GM23338 (cell line): ENCODE data around the gene RINL. TPM values are rescaled to one million over a fixed set of nuclear protein-coding genes. Genes with fewer than 3 reads are reported as not detected.

Source experiments
- ATAC-seq: fragments of 200-7000 bp; cut with Tn5 transposase; 3 replicates; pipeline ENCODE4 v1.9.1; 2020
- DNase-seq: peaks from one replicate; pipeline ENCODE4 v3.0.0-alpha.2; 2015; ENCODE audit warnings: low spot score
- H2AFZ ChIP-seq: fragments of 200-600 bp; sonication (generic); 2 replicates; pipeline ENCODE4 v1.8.0; 2016; ENCODE audit warnings: antibody characterized with exemption, mild to moderate bottlenecking, moderate library complexity
- H3F3A ChIP-seq: fragments of 200-600 bp; sonication (generic); replicated peaks from 2 replicates; pipeline ENCODE4 v1.8.0; 2017; ENCODE audit warnings: antibody characterized with exemption, mixed run types, low read depth
- H3K27ac ChIP-seq: fragments of 200-600 bp; sonication (generic); 2 replicates; pipeline ENCODE4 v1.6.1; 2016; ENCODE audit warnings: low read depth
- H3K27me3 ChIP-seq: fragments of 200-600 bp; sonication (generic); 2 replicates; pipeline ENCODE4 v1.8.0; 2016; ENCODE audit warnings: mild to moderate bottlenecking, mixed run types, moderate library complexity; ENCODE audit not compliant: insufficient read depth
- H3K36me3 ChIP-seq: fragments of 200-600 bp; sonication (generic); 2 replicates; pipeline ENCODE4 v1.8.0; 2016; ENCODE audit warnings: mild to moderate bottlenecking; ENCODE audit not compliant: insufficient read depth
- H3K4me1 ChIP-seq: fragments of 200-600 bp; sonication (generic); 2 replicates; pipeline ENCODE4 v1.8.0; 2016; ENCODE audit warnings: mild to moderate bottlenecking, moderate library complexity; ENCODE audit not compliant: insufficient read depth
- H3K4me2 ChIP-seq: fragments of 200-600 bp; sonication (generic); 2 replicates; pipeline ENCODE4 v1.7.1; 2017; ENCODE audit warnings: mixed run types
- H3K4me3 ChIP-seq: fragments of 200-600 bp; sonication (generic); 2 replicates; pipeline ENCODE4 v1.6.1; 2016; ENCODE audit warnings: mixed run types
- H3K79me2 ChIP-seq: fragments of 200-600 bp; sonication (generic); replicated peaks from 2 replicates; pipeline ENCODE4 v1.8.0; 2017; ENCODE audit warnings: mild to moderate bottlenecking; ENCODE audit not compliant: insufficient read depth
- H3K9me2 ChIP-seq: fragments of 200-600 bp; sonication (generic); 2 replicates; pipeline ENCODE4 v1.8.0; 2017; ENCODE audit not compliant: insufficient read depth
- H4K20me1 ChIP-seq: fragments of 200-600 bp; sonication (generic); replicated peaks from 2 replicates; pipeline ENCODE4 v1.8.0; 2017; ENCODE audit warnings: mild to moderate bottlenecking; ENCODE audit not compliant: insufficient read depth
- H3K27ac Mint-ChIP-seq: 2 replicates; pipeline ENCODE4 v1.8.0; 2020; ENCODE audit warnings: inconsistent platforms, mild to moderate bottlenecking, moderate library complexity, mixed read lengths
- H3K27me3 Mint-ChIP-seq: 3 replicates; pipeline ENCODE4 v1.8.0; 2022; ENCODE audit warnings: low read depth, mild to moderate bottlenecking, moderate library complexity, mixed read lengths, inconsistent platforms; ENCODE audit not compliant: insufficient read depth, poor library complexity
- H3K36me3 Mint-ChIP-seq: 3 replicates; pipeline ENCODE4 v1.8.0; 2021; ENCODE audit warnings: low read depth, mild to moderate bottlenecking, inconsistent platforms, moderate library complexity, mixed read lengths
- H3K4me1 Mint-ChIP-seq: 3 replicates; pipeline ENCODE4 v1.8.0; 2020; ENCODE audit warnings: mild to moderate bottlenecking, inconsistent platforms, mixed read lengths
- H3K4me3 Mint-ChIP-seq: 3 replicates; pipeline ENCODE4 v1.8.0; 2021; ENCODE audit warnings: moderate library complexity, mild to moderate bottlenecking, inconsistent platforms, mixed read lengths
- H3K9me3 Mint-ChIP-seq: 3 replicates; pipeline ENCODE4 v1.8.0; 2020; ENCODE audit warnings: moderate library complexity, mild to moderate bottlenecking, inconsistent platforms, mixed read lengths
- CREB1 ChIP-seq: fragments of 250-450 bp; sonication (Bioruptor Pico); IDR thresholded peaks from 2 replicates; pipeline ENCODE4 v1.5.0; 2020; ENCODE audit warnings: low read depth, mild to moderate bottlenecking, moderate library complexity
- CTCF ChIP-seq, 2 experiments: fragments of 200-600 bp in 1 of 2; sonication (generic) in 1 of 2; conservative IDR thresholded peaks; 2 replicates each; pipeline versions ENCODE4 v1.5.1 to v1.6.1; 2016 to 2017; ENCODE audit warnings: antibody characterized with exemption in 2 of 2, low read depth in 2 of 2, mild to moderate bottlenecking in 2 of 2, moderate library complexity in 1 of 2
- ETS1 ChIP-seq: IDR thresholded peaks from 2 replicates; pipeline ENCODE4 v1.6.1; 2016; ENCODE audit warnings: antibody characterized with exemption
- EZH2 ChIP-seq: fragments of 200-600 bp; sonication (generic); IDR thresholded peaks from one replicate; pipeline ENCODE4 v1.8.0; 2017; ENCODE audit warnings: antibody characterized with exemption, mild to moderate bottlenecking, low read depth; ENCODE audit not compliant: unreplicated experiment
- EZH2phosphoT487 ChIP-seq: fragments of 200-600 bp; sonication (generic); IDR thresholded peaks from one replicate; pipeline ENCODE4 v1.8.1; 2018; ENCODE audit warnings: antibody characterized with exemption; ENCODE audit not compliant: unreplicated experiment
- JUNB ChIP-seq: IDR thresholded peaks from one replicate; pipeline ENCODE4 v1.6.1; 2016; ENCODE audit warnings: antibody characterized with exemption; ENCODE audit not compliant: unreplicated experiment
- NANOG ChIP-seq: IDR thresholded peaks from 2 replicates; pipeline ENCODE4 v1.6.1; 2016; ENCODE audit warnings: antibody characterized with exemption, borderline replicate concordance
- POLR2AphosphoS5 ChIP-seq: IDR thresholded peaks from 2 replicates; pipeline ENCODE4 v1.6.1; 2016; ENCODE audit warnings: antibody characterized with exemption, low read depth
- REST ChIP-seq: IDR thresholded peaks from one replicate; pipeline ENCODE4 v1.6.1; 2018; ENCODE audit warnings: antibody characterized with exemption; ENCODE audit not compliant: unreplicated experiment
- STAT1 ChIP-seq: IDR thresholded peaks from one replicate; pipeline ENCODE4 v1.6.1; 2016; ENCODE audit warnings: antibody characterized with exemption; ENCODE audit not compliant: unreplicated experiment
- ZNF114 ChIP-seq: fragments of 250-450 bp; sonication (Bioruptor Pico); IDR thresholded peaks from 2 replicates; pipeline ENCODE4 v1.5.0; 2020; ENCODE audit warnings: mild to moderate bottlenecking, moderate library complexity
- ZNF331 ChIP-seq: fragments of 250-450 bp; sonication (Bioruptor Pico); IDR thresholded peaks from 2 replicates; pipeline ENCODE4 v1.5.0; 2020; ENCODE audit warnings: low read depth, mild to moderate bottlenecking, moderate library complexity
- ZNF462 ChIP-seq: fragments of 250-450 bp; sonication (Bioruptor Pico); IDR thresholded peaks from 2 replicates; pipeline ENCODE4 v1.5.0; 2020; ENCODE audit warnings: mild to moderate bottlenecking, moderate library complexity
- polyA plus RNA-seq: library from polyadenylated mRNA; unstranded; fragments of >200 nt; fragmentation: Nextera tagmentation; extraction: Ambion mirVana; gene quantifications from 2 replicates; pipeline ENCODE4 v1.2.1, GENCODE V29; 2016
- total RNA-seq: library from RNA; depleted of rRNA; stranded (reverse); fragments of >200 nt; shearing (Covaris generic); gene quantifications from 2 replicates; pipeline ENCODE4 v1.2.3, GENCODE V29; 2014

Gene RINL
- total and polyA plus RNA-seq, 2 experiments from 2014 or later = 11.2 to 21.4 TPM

GRCh38 chr19:38826856-38827551 lies 51.1 kb downstream of the RINL start:
- H3K4me1 Mint-ChIP-seq = peaks cover 44% of the 10 kb centered on the region
- H3K4me1 ChIP-seq = peaks cover 28% of the 10 kb centered on the region
- no peaks in the 10 kb centered on the region for H3K27me3 ChIP-seq
- no peak overlapping the region for H2AFZ ChIP-seq
- H3K9me3 Mint-ChIP-seq = peaks cover 11% of the 10 kb centered on the region
- DNase-seq (no peak), ATAC-seq (no peak)
- H3K79me2 ChIP-seq = peaks cover 11% of the 10 kb centered on the region; the same call in 1 of the 2 replicates
- H3K27ac Mint-ChIP-seq = no peak overlapping the region
- no peak overlapping the region for H3K4me3 Mint-ChIP-seq
- no peaks in the 10 kb centered on the region for H3K9me2 ChIP-seq
- TF ChIP-seq REST (no peak), POLR2AphosphoS5 (no peak), ZNF462 (CRISPR knock-in tag) (no peak), CREB1 (CRISPR knock-in tag) (no peak), ZNF114 (CRISPR knock-in tag) (no peak), EZH2phosphoT487 (no peak), ZNF331 (no peak), NANOG (no peak), JUNB (no peak), CTCF (conservative IDR thresholded peaks at IDR 0.05; ENCODE audit: low read depth in 2 of 2) (no peak), ETS1 (no peak), EZH2 (no peak), STAT1 (no peak)
- peaks cover 14% of the 10 kb centered on the region for H4K20me1 ChIP-seq
- H3K27ac ChIP-seq = no peak overlapping the region
- no peak overlapping the region for H3K4me3 ChIP-seq
- H3K36me3 Mint-ChIP-seq = peaks cover 50% of the 10 kb centered on the region
- peaks cover 8% of the 10 kb centered on the region; the same call in 1 of the 2 replicates for H3F3A ChIP-seq
- H3K27me3 Mint-ChIP-seq = peaks cover 9% of the 10 kb centered on the region
- H3K4me2 ChIP-seq = no peak overlapping the region
- H3K36me3 ChIP-seq = peaks cover 5% of the 10 kb centered on the region
